SH-SY5Y (cell line): ENCODE results near the gene SLC39A6.

Experiments
- GATA2 ChIP-seq: IDR thresholded peaks from 2 replicates; pipeline ENCODE4 v1.6.1; 2011; ENCODE audit warnings: mild to moderate bottlenecking, low read depth, low read length
- GATA3 ChIP-seq: IDR thresholded peaks from 2 replicates; pipeline ENCODE4 v1.6.1; 2011; ENCODE audit warnings: low read depth, mild to moderate bottlenecking, low read length, moderate library complexity

- TF ChIP-seq GATA2 (no peak), GATA3 (no peak)
Measured at GRCh38 chr18:36075862-36076587, 53.1 kb downstream of the SLC39A6 start.
